ENCODE data around the gene TAS1R1.

DNA sequence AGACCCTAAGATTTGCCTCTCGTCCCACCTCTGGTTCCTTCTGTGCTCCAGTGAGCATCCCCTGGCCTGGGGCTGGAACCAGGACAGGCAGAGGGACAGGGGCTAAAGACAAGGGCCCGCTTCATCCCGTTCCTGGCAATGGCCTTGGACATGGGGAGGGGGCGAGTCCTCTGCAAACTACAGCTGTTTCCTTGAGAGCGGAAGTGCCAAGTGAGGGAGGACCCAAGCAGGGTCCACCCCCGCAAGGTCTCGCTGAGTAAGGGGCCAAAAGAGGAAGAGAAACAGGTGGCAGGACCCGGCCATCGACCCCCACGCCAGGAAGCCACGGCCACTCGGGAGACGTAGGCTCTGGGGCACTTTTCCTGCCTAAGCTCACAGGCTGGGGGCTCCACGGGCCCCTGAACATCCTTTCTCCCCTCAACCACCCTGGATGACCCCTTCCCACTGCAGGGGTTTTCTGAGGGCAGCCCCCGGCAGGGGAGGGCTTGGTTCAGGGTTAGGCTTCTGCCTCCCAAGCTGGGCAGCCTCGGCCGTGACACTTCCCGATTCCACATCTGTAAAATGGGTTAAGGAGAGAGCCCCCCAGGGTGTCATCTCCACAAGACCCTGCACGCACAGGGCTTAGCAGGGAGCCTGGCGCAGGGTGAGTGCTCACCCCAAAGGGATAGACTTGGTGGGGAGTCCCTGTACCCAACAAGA, 45.7 kb upstream of the TAS1R1 start:
- no peak for TF ChIP-seq YY1 (IDR thresholded peaks at IDR 0.05; ENCODE audit: insufficient read depth, insufficient read length)
- no peak for TF ChIP-seq SUZ12 (IDR thresholded peaks at IDR 0.05; ENCODE audit: extremely low read depth, insufficient read depth, insufficient read length)
- TF ChIP-seq ZNF274 (IDR thresholded peaks at IDR 0.05; ENCODE audit: low read depth, low read length) = no peak
